HCT116 (cell line): ENCODE results near the gene ASCC1. TPM values are rescaled to one million over a fixed set of nuclear protein-coding genes. Genes with fewer than 3 reads are reported as not detected.

ENCODE experiments used
- ATAC-seq: fragments of 200-7000 bp; cut with Tn5 transposase; 2 replicates; pipeline ENCODE4 v1.9.1; 2020; ENCODE audit warnings: mild to moderate bottlenecking, moderate library complexity
- BruUV-seq: library from RNA; stranded (reverse); fragments of 400-500 nt; replicated peaks from 2 replicates; lab custom pipeline; 2021; lab: Mats Ljungman, UMichigan
- CTCF ChIA-PET: fragments of 300-600 bp; sonication (Branson Sonifier 250); formaldehyde crosslinking; loops from one replicate; lab custom pipeline; 2021; ENCODE audit warnings: antibody characterized with exemption; lab: Charles Lee
- POLR2A ChIA-PET: fragments of 300-600, 350-600 bp; sonication (Branson Sonifier 250); formaldehyde crosslinking; loops from one replicate; lab custom pipeline; 2021; ENCODE audit warnings: antibody characterized with exemption; lab: Charles Lee
- RAD21 ChIA-PET, 2 experiments: fragments of 300-600 bp; sonication (Branson Sonifier 250); formaldehyde crosslinking; loops; one replicate each; lab custom pipeline; 2023; ENCODE audit warnings: low total read pairs in 2 of 2; ENCODE audit not compliant: uncharacterized antibody in 2 of 2, unreplicated experiment in 2 of 2, low non-redundant PET in 1 of 2; lab: Charles Lee
- DNase-seq: peaks from one replicate; pipeline ENCODE4 v3.0.0-alpha.2; 2010; ENCODE audit warnings: low read depth, low spot score
- H2AFZ ChIP-seq: fragments of 200-600 bp; shearing (Covaris generic), sonication (generic); 2 replicates; pipeline ENCODE4 v1.6.1; 2017; ENCODE audit warnings: low read depth, mixed run types, mixed read lengths, antibody characterized with exemption, low read length; ENCODE audit not compliant: poor library complexity, severe bottlenecking
- H3K27ac ChIP-seq: 2 replicates; pipeline ENCODE4 v1.5.1; 2012; ENCODE audit warnings: low read depth, low read length
- H3K27me3 ChIP-seq: fragments of 200-600 bp; sonication (generic); 2 replicates; pipeline ENCODE4 v1.6.1; 2016; ENCODE audit warnings: mixed run types, low read length, mixed read lengths; ENCODE audit not compliant: insufficient read depth
- H3K36me3 ChIP-seq, 2 experiments: fragments of 200-500 bp in 1 of 2; fragments of 200-600 bp in 1 of 2; sonication (Bioruptor generic) in 1 of 2; sonication (generic) in 1 of 2; 2 replicates each; pipeline versions ENCODE4 v1.5.1 to v1.6.1; 2014 to 2016; ENCODE audit warnings: low read length in 2 of 2, inconsistent platforms in 1 of 2, mixed read lengths in 1 of 2, mixed run types in 1 of 2; ENCODE audit not compliant: insufficient read depth in 2 of 2, control insufficient read depth in 1 of 2
- H3K4me1 ChIP-seq, 2 experiments: fragments of 200-600 bp in 1 of 2; sonication (generic) in 1 of 2; 2 replicates each; pipeline versions ENCODE4 v1.5.1 to v1.6.1; 2012 to 2017; ENCODE audit warnings: low read length in 2 of 2, inconsistent platforms in 1 of 2, mild to moderate bottlenecking in 1 of 2, mixed read lengths in 1 of 2, mixed run types in 1 of 2, moderate library complexity in 1 of 2; ENCODE audit not compliant: insufficient read depth in 2 of 2, control insufficient read depth in 1 of 2
- H3K4me2 ChIP-seq: fragments of 200-600 bp; sonication (generic); 2 replicates; pipeline ENCODE4 v1.6.1; 2017; ENCODE audit warnings: mixed run types, low read length, mixed read lengths
- H3K4me3 ChIP-seq, 2 experiments: fragments of 200-600 bp in 1 of 2; sonication (generic) in 1 of 2; replicated peaks in 1 of 2; 2 replicates each; pipeline ENCODE4 v1.5.1; 2011 to 2016; ENCODE audit warnings: low read length in 2 of 2, control low read depth in 1 of 2, low read depth in 1 of 2, mild to moderate bottlenecking in 1 of 2, mixed read lengths in 1 of 2, mixed run types in 1 of 2
- H3K79me2 ChIP-seq: fragments of 200-600 bp; sonication (generic); 2 replicates; pipeline ENCODE4 v1.6.1; 2017; ENCODE audit warnings: mild to moderate bottlenecking, mixed run types, low read length, moderate library complexity, mixed read lengths; ENCODE audit not compliant: insufficient read depth
- H3K9ac ChIP-seq: fragments of 200-600 bp; sonication (generic); 2 replicates; pipeline ENCODE4 v1.6.1; 2016; ENCODE audit warnings: low read length, mixed read lengths
- H3K9me2 ChIP-seq: fragments of 200-600 bp; sonication (generic), shearing (Covaris generic); 2 replicates; pipeline ENCODE4 v1.6.1; 2017; ENCODE audit warnings: mixed run types, mild to moderate bottlenecking, moderate library complexity; ENCODE audit not compliant: insufficient read depth
- H3K9me3 ChIP-seq, 2 experiments: fragments of 200-500 bp in 1 of 2; fragments of 200-600 bp in 1 of 2; sonication (Bioruptor generic) in 1 of 2; sonication (generic) in 1 of 2; 2 replicates each; pipeline ENCODE4 v1.6.1; 2014 to 2017; ENCODE audit warnings: low read length in 2 of 2, mixed read lengths in 2 of 2, inconsistent platforms in 1 of 2, low read depth in 1 of 2, mild to moderate bottlenecking in 1 of 2, mixed run types in 1 of 2, moderate library complexity in 1 of 2; ENCODE audit not compliant: control insufficient read depth in 1 of 2, insufficient read depth in 1 of 2
- H4K20me1 ChIP-seq: fragments of 200-600 bp; sonication (generic), shearing (Covaris generic); 2 replicates; pipeline ENCODE4 v1.6.1; 2017; ENCODE audit warnings: mixed run types, mild to moderate bottlenecking, moderate library complexity; ENCODE audit not compliant: insufficient read depth
- CBX3 ChIP-seq: IDR thresholded peaks from 2 replicates; pipeline ENCODE4 v1.6.1; 2012; ENCODE audit warnings: low read depth
- ELF1 ChIP-seq: IDR thresholded peaks from 2 replicates; pipeline ENCODE4 v1.6.1; 2012; ENCODE audit warnings: low read depth, borderline replicate concordance
- EZH2 ChIP-seq: fragments of 200-600 bp; sonication (generic); IDR thresholded peaks from 2 replicates; pipeline ENCODE4 v1.6.1; 2017; ENCODE audit warnings: antibody characterized with exemption, mixed run types
- EZH2phosphoT487 ChIP-seq: fragments of 200-600 bp; IDR thresholded peaks from 2 replicates; pipeline ENCODE4 v1.6.1; 2018; ENCODE audit warnings: antibody characterized with exemption, borderline replicate concordance
- JUND ChIP-seq: IDR thresholded peaks from 2 replicates; pipeline ENCODE4 v1.6.1; 2012
- SIN3A ChIP-seq: IDR thresholded peaks from 2 replicates; pipeline ENCODE4 v1.6.1; 2012; ENCODE audit warnings: low read depth
- ZFX ChIP-seq: fragments of 450-650 bp; IDR thresholded peaks from 2 replicates; pipeline ENCODE4 v1.6.1; 2017
- intact Hi-C: fragments of 100-400 bp; cut with micrococcal nuclease; formaldehyde crosslinking; loops from 2 replicates; pipeline ENCODE4 v1.10.0; 2022
- total RNA-seq: library from RNA; stranded (reverse); gene quantifications from one replicate; pipeline ENCODE4 v1.2.1, GENCODE V29; 2021; ENCODE audit not compliant: unreplicated experiment
- TF ChIP-seq, protein P1 (sequence below), 3 experiments: fragments of 200-600 bp in 1 of 3; sonication (generic) in 1 of 3; IDR thresholded peaks in 2 of 3; conservative IDR thresholded peaks in 1 of 3; 2 replicates each; pipeline ENCODE4 v1.5.1; 2012 to 2017; ENCODE audit warnings: low read depth in 2 of 3, low read length in 2 of 3, antibody characterized with exemption in 1 of 3, borderline replicate concordance in 1 of 3, control low read depth in 1 of 3, mild to moderate bottlenecking in 1 of 3, mixed read lengths in 1 of 3, mixed run types in 1 of 3, moderate library complexity in 1 of 3; ENCODE audit not compliant: insufficient read depth in 1 of 3
- TF ChIP-seq, protein P2 (sequence below): IDR thresholded peaks from 2 replicates; pipeline ENCODE4 v1.6.1; 2012; ENCODE audit warnings: low read depth
- TF ChIP-seq, protein P3 (sequence below): IDR thresholded peaks from 2 replicates; pipeline ENCODE4 v1.6.1; 2011; ENCODE audit warnings: mild to moderate bottlenecking, low read length, moderate library complexity; ENCODE audit not compliant: insufficient replicate concordance; ENCODE audit errors: extremely low read depth
- TF ChIP-seq, protein P4 (sequence below): IDR thresholded peaks from 2 replicates; pipeline ENCODE4 v1.6.1; 2012
- TF ChIP-seq, protein P5 (sequence below): IDR thresholded peaks from 2 replicates; pipeline ENCODE4 v1.6.1; 2012

ASCC1 gene
- total RNA-seq, 1 experiment from 2014 or later = 34.5 TPM

DNA sequence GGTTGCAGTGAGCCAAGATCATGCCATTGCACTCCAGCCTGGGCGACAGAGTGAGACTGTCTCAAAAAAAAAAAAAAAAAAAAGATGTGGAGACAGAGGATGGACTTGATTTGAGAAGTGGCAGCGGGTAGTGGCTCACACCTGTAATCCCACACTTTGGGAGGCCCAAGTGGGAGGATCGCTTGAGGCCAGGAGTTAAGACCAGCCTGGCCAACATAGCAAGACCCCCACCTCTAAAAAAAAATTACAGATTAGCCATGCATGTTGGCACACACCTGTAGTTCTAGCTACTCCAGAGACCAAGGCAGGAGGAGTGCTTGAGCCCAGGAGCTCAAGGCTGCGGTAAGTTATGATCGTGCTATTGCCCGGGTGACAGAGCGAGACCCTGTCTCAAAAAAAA, 24.3 kb upstream of the ASCC1 start:
- no peaks in the 10 kb centered on the region for H3K9me2 ChIP-seq
- no peak overlapping the region for H3K4me3 ChIP-seq
- POLR2A ChIA-PET = no interaction called here
- H3K9me3 ChIP-seq = no peaks in the 10 kb centered on the region
- H3K27ac ChIP-seq = no peak overlapping the region
- H3K9ac ChIP-seq = no peak overlapping the region
- no peak overlapping the region for H2AFZ ChIP-seq
- TF ChIP-seq EZH2 = no peak
- TF ChIP-seq JUND = no peak
- TF ChIP-seq, all 23 proteins: peak for 0
- ChIA-PET CTCF (no interaction called here), RAD21 (interaction anchor here in 1 of 2 experiments (0.7 kb wide), 1 partner anchor 41 kb away, joined by 4 read pairs; no protein-coding TSS in a partner anchor)
- BruUV-seq = no TSS peak
- no peaks in the 10 kb centered on the region for H3K27me3 ChIP-seq
- H4K20me1 ChIP-seq = no peaks in the 10 kb centered on the region
- H3K79me2 ChIP-seq = no peaks in the 10 kb centered on the region
- peaks cover 15 to 16% of the 10 kb centered on the region in 2 experiments; a peak in 3 of 4 replicates for H3K4me1 ChIP-seq
- ATAC-seq (no peak), DNase-seq (no peak)
- intact Hi-C loops = no loop called here
- peaks cover 0 to 2% of the 10 kb centered on the region in 2 experiments; a peak in 2 of 4 replicates for H3K36me3 ChIP-seq
- no peak overlapping the region for H3K4me2 ChIP-seq

DNA sequence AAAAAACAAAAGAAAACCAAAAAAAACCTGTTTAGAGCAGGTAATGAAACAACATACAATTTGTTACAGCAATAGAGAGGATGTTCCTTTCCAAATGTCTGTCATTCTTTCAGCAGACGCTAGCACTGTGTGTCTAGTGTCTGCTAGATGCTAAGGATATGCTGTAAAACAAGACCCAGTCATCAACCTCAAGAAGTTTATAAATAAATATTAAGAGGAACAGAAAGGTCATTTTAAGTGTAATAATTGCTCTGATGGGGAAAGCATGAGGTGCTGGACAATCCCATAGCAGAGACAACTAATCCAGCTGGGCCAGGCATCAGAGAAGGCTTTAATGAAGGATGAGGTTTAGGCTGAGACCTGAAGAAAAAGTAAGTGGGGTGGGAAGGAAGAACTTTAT, 23.3 kb upstream of the ASCC1 start:
- intact Hi-C loops = no loop called here
- DNase-seq (no peak), ATAC-seq (no peak)
- Histone ChIP-seq H2AFZ (no peak overlapping the region), H3K9ac (no peak overlapping the region), H3K36me3 (peaks cover 0 to 5% of the 10 kb centered on the region in 2 experiments; a peak in 2 of 4 replicates), H3K27ac (no peak overlapping the region), H4K20me1 (no peaks in the 10 kb centered on the region), H3K4me3 (no peak overlapping the region), H3K9me3 (no peaks in the 10 kb centered on the region), H3K4me2 (no peak overlapping the region), H3K27me3 (no peaks in the 10 kb centered on the region), H3K79me2 (no peaks in the 10 kb centered on the region), H3K4me1 (peaks cover 8 to 9% of the 10 kb centered on the region in 2 experiments; a peak in 3 of 4 replicates), H3K9me2 (no peaks in the 10 kb centered on the region)
- ChIA-PET RAD21 (no interaction called here), CTCF (no interaction called here), POLR2A (no interaction called here)
- no TSS peak for BruUV-seq
- TF ChIP-seq, protein P1, sequence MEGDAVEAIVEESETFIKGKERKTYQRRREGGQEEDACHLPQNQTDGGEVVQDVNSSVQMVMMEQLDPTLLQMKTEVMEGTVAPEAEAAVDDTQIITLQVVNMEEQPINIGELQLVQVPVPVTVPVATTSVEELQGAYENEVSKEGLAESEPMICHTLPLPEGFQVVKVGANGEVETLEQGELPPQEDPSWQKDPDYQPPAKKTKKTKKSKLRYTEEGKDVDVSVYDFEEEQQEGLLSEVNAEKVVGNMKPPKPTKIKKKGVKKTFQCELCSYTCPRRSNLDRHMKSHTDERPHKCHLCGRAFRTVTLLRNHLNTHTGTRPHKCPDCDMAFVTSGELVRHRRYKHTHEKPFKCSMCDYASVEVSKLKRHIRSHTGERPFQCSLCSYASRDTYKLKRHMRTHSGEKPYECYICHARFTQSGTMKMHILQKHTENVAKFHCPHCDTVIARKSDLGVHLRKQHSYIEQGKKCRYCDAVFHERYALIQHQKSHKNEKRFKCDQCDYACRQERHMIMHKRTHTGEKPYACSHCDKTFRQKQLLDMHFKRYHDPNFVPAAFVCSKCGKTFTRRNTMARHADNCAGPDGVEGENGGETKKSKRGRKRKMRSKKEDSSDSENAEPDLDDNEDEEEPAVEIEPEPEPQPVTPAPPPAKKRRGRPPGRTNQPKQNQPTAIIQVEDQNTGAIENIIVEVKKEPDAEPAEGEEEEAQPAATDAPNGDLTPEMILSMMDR (IDR thresholded peaks at IDR 0.05 in 2 of 3, conservative IDR thresholded peaks at IDR 0.05 in 1 of 3; ENCODE audit: borderline replicate concordance in 1 of 3, insufficient read depth in 1 of 3, low read depth in 2 of 3, low read length in 2 of 3) = no peak
- TF ChIP-seq, protein P2, sequence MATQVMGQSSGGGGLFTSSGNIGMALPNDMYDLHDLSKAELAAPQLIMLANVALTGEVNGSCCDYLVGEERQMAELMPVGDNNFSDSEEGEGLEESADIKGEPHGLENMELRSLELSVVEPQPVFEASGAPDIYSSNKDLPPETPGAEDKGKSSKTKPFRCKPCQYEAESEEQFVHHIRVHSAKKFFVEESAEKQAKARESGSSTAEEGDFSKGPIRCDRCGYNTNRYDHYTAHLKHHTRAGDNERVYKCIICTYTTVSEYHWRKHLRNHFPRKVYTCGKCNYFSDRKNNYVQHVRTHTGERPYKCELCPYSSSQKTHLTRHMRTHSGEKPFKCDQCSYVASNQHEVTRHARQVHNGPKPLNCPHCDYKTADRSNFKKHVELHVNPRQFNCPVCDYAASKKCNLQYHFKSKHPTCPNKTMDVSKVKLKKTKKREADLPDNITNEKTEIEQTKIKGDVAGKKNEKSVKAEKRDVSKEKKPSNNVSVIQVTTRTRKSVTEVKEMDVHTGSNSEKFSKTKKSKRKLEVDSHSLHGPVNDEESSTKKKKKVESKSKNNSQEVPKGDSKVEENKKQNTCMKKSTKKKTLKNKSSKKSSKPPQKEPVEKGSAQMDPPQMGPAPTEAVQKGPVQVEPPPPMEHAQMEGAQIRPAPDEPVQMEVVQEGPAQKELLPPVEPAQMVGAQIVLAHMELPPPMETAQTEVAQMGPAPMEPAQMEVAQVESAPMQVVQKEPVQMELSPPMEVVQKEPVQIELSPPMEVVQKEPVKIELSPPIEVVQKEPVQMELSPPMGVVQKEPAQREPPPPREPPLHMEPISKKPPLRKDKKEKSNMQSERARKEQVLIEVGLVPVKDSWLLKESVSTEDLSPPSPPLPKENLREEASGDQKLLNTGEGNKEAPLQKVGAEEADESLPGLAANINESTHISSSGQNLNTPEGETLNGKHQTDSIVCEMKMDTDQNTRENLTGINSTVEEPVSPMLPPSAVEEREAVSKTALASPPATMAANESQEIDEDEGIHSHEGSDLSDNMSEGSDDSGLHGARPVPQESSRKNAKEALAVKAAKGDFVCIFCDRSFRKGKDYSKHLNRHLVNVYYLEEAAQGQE = no peak
- no peak for TF ChIP-seq ELF1
- TF ChIP-seq, protein P3, sequence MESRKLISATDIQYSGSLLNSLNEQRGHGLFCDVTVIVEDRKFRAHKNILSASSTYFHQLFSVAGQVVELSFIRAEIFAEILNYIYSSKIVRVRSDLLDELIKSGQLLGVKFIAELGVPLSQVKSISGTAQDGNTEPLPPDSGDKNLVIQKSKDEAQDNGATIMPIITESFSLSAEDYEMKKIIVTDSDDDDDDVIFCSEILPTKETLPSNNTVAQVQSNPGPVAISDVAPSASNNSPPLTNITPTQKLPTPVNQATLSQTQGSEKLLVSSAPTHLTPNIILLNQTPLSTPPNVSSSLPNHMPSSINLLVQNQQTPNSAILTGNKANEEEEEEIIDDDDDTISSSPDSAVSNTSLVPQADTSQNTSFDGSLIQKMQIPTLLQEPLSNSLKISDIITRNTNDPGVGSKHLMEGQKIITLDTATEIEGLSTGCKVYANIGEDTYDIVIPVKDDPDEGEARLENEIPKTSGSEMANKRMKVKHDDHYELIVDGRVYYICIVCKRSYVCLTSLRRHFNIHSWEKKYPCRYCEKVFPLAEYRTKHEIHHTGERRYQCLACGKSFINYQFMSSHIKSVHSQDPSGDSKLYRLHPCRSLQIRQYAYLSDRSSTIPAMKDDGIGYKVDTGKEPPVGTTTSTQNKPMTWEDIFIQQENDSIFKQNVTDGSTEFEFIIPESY = no peak
- no peak for TF ChIP-seq EZH2phosphoT487
- TF ChIP-seq SIN3A = no peak
- TF ChIP-seq CBX3 = no peak
- TF ChIP-seq, protein P4, sequence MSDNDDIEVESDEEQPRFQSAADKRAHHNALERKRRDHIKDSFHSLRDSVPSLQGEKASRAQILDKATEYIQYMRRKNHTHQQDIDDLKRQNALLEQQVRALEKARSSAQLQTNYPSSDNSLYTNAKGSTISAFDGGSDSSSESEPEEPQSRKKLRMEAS = no peak
- no peak for TF ChIP-seq EZH2
- no peak for TF ChIP-seq ZFX
- TF ChIP-seq, protein P5, sequence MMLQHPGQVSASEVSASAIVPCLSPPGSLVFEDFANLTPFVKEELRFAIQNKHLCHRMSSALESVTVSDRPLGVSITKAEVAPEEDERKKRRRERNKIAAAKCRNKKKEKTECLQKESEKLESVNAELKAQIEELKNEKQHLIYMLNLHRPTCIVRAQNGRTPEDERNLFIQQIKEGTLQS = no peak
